GM19397 (cell line): ENCODE results near the gene IMPG1.
A peak's percentile ranks its signal among the peaks of the same experiment; 100 is the strongest.
"Not testable (repeated sequence)": the region's sequence is repeated elsewhere in the genome, so short reads cannot be mapped to it uniquely, and the experiment has no call there.

Source experiments
- ATAC-seq: cut with Tn5 transposase; IDR thresholded peaks from one replicate; pipeline ENCODE4 v1.9.1; 2021; ENCODE audit warnings: mild to moderate bottlenecking, moderate library complexity; ENCODE audit not compliant: unreplicated experiment

IMPG1 gene

DNA sequence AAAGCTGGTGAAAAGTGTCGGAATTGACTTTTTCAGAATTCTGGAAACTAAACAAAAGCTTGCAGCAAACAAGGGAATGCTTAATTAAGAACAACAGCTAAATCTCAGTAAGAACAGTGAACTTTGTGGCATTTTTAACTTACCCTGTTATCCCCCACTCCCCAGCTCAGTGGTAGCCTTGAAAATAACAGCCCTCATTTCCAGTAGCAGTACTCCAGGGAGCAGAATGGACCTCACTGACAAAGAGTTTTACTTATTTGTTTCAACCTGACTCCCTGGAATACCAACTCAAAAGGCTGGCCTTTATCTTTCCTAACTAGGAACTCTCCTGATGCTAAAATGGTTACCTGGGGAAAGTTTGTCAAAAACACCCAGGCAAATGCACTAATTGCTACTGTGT lies 108.9 kb downstream of the IMPG1 start:
- no peak for ATAC-seq

DNA sequence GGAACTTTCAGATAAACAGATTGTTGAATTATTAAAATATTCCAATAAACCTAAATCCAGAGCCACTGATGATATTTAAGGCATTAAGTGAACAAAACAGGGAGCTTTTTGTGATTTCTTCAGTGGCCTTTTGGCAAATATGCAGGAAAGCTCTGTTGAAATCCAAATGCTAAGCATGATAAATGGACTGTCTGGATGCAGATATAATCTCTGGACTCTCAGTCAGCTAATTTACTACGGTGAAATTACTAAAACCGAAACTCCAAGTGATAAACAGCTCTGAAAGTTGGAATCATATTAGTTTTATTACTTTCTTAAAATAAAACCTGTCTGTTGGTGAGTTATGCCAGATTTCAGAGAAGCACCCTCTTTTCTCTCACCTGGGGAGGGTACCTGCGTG lies 120.3 kb downstream of the IMPG1 start:
- no peak for ATAC-seq

- ATAC-seq = no peak
These were observed 124.5 kb downstream of the IMPG1 start for GRCh38 chr6:75947935-75948334.

GRCh38 chr6:75946146-75946831 lies 126.2 kb downstream of the IMPG1 start:
- no peak for ATAC-seq

DNA sequence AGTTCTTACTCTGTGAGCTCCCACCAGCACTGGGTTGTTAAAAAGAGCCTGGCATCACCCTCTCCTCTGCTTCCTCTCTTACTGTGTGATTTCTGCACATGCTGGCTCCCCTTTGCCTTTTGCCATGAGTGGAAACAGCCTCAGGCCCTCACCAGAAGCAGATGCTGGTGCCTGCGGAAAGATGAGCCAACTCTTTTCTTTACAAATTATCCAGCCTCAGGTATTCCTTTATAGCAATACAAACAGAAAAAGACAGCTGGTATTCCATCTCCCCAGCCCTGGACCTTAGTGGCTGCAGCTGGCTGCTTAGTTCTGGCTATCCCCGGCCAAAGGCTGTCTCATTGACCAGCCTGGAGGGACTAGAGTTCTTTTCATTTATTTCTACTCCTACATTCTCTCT lies 129.1 kb downstream of the IMPG1 start:
- no peak for ATAC-seq

DNA sequence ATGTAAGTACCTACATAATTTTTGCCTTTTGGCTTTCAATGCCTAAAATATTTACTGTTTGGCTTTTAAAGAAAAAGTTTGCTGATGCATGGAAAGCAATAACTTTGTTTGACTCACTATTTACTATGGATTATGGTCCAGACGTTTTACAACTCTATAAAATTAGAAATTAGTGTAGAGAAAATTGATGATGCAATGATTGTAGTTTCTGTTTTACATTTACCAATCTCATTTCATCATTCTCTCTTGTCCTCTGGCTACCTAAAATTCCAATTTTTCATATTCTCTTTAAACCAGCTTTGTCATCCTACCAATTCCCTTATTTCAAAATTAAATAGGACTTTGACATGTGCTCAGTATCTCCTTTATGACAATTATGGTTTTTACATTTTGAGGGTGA lies 131.0 kb downstream of the IMPG1 start:
- no peak for ATAC-seq

DNA sequence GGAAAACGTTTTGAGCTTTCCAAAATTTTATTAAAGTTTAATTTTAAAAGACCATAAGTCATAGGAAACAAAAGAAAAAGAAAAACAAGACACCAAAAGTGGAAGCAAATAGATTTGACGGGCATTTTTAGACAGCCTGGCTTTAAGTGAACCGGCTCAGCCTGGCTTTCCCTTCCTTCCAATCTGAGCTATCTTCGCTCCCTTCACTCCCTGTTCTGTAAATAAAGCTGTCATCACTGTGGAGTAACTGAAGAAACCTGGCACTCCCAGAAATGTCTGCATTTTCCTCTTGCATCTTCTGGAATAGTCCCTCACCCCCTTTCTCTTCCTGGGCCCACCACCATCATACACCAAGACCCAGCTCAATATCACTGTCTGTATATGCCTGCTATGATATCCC lies 131.9 kb downstream of the IMPG1 start:
- no peak for ATAC-seq

- no peak for ATAC-seq
These were observed 134.6 kb downstream of the IMPG1 start for GRCh38 chr6:75937846-75938245.

DNA sequence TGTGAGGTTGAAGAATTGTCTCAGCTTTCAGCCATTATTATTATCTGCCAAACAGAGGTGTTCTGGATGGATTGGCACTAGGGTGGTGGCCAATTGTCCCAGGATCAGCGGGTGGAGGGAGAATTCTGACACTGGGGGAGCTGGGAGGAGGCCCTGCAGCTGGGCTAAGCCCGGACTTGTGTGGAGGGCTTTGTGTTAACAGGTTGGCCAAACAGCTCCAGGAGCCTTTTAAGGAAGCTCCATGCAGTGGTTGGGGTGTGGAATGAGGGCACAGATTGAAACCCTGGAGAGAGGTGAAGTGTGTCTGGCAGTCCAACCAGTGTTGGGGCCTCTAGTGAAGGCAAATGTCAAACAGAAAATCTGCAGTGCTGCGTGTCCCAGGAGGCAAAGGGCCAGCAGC lies 135.8 kb downstream of the IMPG1 start:
- ATAC-seq = no peak

DNA sequence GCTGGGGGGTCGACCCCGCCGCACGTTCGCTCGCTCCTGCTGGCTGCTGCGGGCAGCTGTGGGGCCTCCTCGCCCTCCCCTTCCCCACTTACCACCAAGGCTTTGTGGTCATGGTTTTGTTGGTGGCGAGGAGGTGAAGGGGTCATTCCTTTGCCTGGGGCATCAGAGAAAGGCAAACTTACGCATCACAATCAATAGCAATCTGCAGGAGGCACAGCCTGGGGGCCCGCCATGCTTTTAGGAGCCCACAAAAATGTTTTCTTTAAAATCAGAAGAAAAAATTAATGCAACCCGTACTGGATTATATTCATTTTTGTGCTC lies 137.0 kb downstream of the IMPG1 start:
- peak; percentile 21 for ATAC-seq

- ATAC-seq = peak; percentile 84
These were observed 137.6 kb downstream of the IMPG1 start for GRCh38 chr6:75934643-75935472.

DNA sequence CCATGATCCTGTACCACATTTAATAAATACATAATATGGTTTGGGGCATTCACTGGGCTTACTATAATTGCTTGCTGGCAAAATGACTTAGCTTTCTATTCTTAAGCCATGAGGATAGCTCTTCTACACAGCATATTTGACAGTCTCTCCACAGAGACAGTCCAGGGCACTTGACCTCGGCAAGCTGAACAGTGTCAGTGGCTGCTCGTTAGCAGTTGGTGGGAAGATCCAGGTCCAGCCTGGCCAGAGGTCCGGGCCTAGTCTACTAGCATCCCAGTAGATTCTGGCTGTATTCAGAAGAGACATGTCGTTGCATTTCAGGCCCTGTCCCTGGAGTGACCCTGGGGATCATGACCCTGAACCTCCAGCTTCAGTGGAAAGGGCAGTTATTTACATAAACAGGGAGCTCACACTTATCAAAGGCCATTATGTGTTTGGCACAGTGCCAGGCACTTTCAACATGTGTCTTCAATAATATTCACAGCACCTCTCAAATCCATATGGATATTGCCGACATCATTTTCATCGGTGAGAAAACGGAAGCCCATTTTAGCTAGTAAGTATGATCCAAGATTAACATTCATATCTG lies 139.0 kb downstream of the IMPG1 start:
- ATAC-seq = no peak

DNA sequence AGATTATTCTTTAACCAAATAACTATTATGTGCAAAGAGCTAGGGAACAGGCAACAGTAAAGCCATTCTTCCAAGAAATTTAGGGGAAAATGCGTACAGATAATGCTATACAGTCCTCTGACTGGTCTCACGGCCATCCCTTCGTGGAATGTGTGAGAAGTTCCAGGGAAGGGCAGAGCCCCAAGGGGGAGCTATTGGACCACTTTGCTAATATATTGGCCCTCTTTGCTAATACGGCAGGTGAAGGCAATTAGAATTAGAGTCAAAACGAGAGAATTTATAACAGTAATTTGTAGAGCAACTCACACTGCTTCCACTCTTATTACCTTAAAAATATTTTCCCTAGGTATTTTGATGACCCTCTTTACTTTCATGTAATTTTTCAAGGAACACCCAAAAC lies 140.4 kb downstream of the IMPG1 start:
- ATAC-seq = no peak

GRCh38 chr6:75931011-75931680 lies 141.3 kb downstream of the IMPG1 start:
- no peak for ATAC-seq

GRCh38 chr6:75926293-75927168 lies 145.9 kb downstream of the IMPG1 start:
- no peak for ATAC-seq

DNA sequence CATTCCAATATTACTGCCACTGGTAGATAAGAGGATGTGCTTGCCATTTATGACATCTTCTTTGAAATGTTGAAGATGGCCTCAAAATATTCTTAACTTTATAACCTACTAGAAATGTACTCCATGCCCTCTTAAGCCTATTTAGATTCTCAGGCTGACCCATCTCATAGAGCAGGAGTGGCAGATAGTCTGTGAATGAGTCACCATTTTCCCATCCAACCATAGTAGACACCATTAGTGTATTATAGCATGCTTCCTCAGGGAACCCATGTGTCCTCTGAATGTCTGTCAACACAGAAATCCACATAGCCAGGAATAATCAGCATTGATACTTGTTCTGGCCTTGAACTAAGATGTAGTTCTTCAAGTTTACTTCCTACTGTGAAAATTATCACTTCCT lies 150.2 kb downstream of the IMPG1 start:
- ATAC-seq = no peak

DNA sequence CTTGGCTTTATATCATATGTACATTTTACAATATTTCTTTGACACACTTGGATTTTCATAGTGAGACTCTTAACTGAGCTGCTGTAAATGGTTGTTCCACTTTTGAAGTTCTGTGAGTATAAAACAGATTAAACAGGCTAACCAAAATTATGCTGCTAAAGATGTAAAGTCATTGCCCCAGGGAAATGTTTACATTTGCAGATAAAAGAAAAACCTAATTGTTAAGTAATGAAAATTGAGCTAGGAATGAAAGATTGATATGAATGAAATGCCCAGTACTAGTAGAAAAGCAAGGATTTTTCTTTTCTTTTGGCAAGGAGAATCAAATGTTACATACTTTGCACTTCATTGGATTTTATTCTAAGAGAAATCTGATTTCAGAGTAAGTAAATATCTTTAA lies 159.4 kb downstream of the IMPG1 start:
- no peak for ATAC-seq

- ATAC-seq = no peak
These were observed 165.0 kb downstream of the IMPG1 start for GRCh38 chr6:75907444-75907843.

DNA sequence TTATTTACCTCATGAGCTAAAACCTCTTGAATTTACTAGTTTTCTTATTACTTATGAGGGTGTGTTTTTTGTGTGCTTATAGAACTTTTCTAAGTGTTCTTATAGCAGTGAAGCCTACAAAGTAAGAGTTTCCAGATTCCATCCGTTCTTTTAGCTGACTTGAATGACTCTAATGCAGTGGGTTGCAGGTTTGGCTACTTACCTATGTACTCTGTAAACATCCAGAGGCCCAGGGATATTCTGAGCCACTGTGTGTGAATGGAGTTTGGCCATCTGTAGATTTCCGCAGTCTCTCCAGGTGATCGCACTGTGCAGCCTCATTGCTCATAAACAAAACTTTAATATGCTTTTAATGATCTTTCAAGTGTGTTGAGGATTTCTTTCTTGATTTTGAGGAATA lies 165.6 kb downstream of the IMPG1 start:
- no peak for ATAC-seq

- not testable (repeated sequence) for ATAC-seq
These were observed 167.3 kb downstream of the IMPG1 start for GRCh38 chr6:75905129-75905528.

GRCh38 chr6:75900216-75900615 lies 172.2 kb downstream of the IMPG1 start:
- ATAC-seq = not testable (repeated sequence)
